Parathyroid adenoma (tissue), 2 donors: ENCODE results near the gene AVPR1B.

Source experiments
- H2AFZ ChIP-seq: fragments of 300-600 bp; sonication (generic); one replicate; pipeline ENCODE4 v1.7.0; 2017; ENCODE audit warnings: antibody characterized with exemption, mild to moderate bottlenecking
- H3K27ac ChIP-seq: fragments of 300-600 bp; sonication (generic); one replicate; pipeline ENCODE4 v1.7.0; 2017
- H3K27me3 ChIP-seq: fragments of 300-600 bp; sonication (generic); one replicate; pipeline ENCODE4 v1.7.0; 2017; ENCODE audit warnings: low read length; ENCODE audit not compliant: control insufficient read depth, insufficient read depth
- H3K36me3 ChIP-seq: fragments of 300-600 bp; sonication (generic); one replicate; pipeline ENCODE4 v1.7.0; 2017; ENCODE audit warnings: low read length; ENCODE audit not compliant: control insufficient read depth, insufficient read depth
- H3K4me1 ChIP-seq: fragments of 300-600 bp; sonication (generic); one replicate; pipeline ENCODE4 v1.7.0; 2017; ENCODE audit warnings: control low read depth
- H3K4me2 ChIP-seq: fragments of 300-600 bp; sonication (generic); one replicate; pipeline ENCODE4 v1.7.0; 2017; ENCODE audit warnings: low read length
- H3K4me3 ChIP-seq: fragments of 300-600 bp; sonication (generic); one replicate; pipeline ENCODE4 v1.7.0; 2017; ENCODE audit warnings: low read depth, low read length
- H3K79me2 ChIP-seq: fragments of 300-600 bp; sonication (generic); one replicate; pipeline ENCODE4 v1.7.0; 2017; ENCODE audit warnings: control low read depth
- H3K9ac ChIP-seq: fragments of 300-600 bp; sonication (generic); one replicate; pipeline ENCODE4 v1.7.0; 2017; ENCODE audit warnings: mild to moderate bottlenecking
- H3K9me3 ChIP-seq: fragments of 300-600 bp; sonication (generic); one replicate; pipeline ENCODE4 v1.7.0; 2017; ENCODE audit warnings: low read length; ENCODE audit not compliant: control insufficient read depth
- CTCF ChIP-seq: fragments of 300-600 bp; sonication (generic); IDR thresholded peaks from one replicate; pipeline ENCODE4 v1.7.0; 2017; ENCODE audit warnings: antibody characterized with exemption, mild to moderate bottlenecking
- donor health status: primary hyperparathyroidism.

Gene AVPR1B

GRCh38 chr1:206114692-206115640, 2.2 kb downstream of the AVPR1B start:
- Histone ChIP-seq H3K4me3 (no peak overlapping the region), H3K9ac (no peak overlapping the region), H3K4me2 (no peak overlapping the region), H3K9me3 (no peaks in the 10 kb centered on the region), H3K4me1 (peaks cover 2% of the 10 kb centered on the region), H3K27me3 (no peaks in the 10 kb centered on the region), H2AFZ (no peak overlapping the region), H3K36me3 (no peaks in the 10 kb centered on the region), H3K79me2 (no peaks in the 10 kb centered on the region), H3K27ac (no peak overlapping the region)
- no peak for TF ChIP-seq CTCF

- TF ChIP-seq CTCF, result no peak
- Histone ChIP-seq H3K9ac (no peak overlapping the region), H2AFZ (no peak overlapping the region), H3K36me3 (no peaks in the 10 kb centered on the region), H3K79me2 (no peaks in the 10 kb centered on the region), H3K4me3 (no peak overlapping the region), H3K4me2 (no peak overlapping the region), H3K9me3 (no peaks in the 10 kb centered on the region), H3K27me3 (no peaks in the 10 kb centered on the region), H3K4me1 (peaks cover 2% of the 10 kb centered on the region), H3K27ac (no peak overlapping the region)
Observed at GRCh38 chr1:206112600-206113301, 4.4 kb downstream of the AVPR1B start.

DNA sequence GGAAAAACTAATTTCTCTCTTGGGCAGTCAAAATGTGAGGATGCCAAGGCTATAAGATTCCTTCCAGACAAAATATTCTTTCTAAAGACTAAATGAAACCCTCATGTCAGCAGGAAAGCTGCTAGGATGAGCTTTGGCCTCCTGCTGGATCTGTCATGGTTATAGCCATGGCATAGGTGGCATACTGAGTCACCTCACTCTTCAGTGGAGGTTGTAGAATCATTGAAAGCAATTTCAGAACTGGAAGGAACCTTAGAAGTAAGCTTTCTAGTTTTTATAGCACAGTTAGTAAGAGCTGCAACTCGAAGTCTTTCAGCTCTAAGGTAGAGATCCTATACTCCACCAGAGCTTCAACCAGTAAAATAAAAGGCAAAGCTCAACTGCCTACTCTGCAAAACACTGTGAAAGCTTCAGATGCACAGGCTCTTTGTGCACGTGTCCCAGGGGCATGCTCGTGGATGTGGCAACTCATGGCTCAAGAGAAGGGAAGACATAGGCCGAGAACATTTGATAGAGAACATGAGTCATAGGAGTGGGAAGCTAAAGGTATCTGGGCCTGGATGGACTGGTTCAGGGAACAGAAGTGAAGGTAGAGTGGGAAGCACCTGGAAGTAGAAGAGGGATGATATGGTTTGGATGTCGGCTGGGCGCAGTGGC, 5.8 kb downstream of the AVPR1B start:
- TF ChIP-seq CTCF, result no peak

DNA sequence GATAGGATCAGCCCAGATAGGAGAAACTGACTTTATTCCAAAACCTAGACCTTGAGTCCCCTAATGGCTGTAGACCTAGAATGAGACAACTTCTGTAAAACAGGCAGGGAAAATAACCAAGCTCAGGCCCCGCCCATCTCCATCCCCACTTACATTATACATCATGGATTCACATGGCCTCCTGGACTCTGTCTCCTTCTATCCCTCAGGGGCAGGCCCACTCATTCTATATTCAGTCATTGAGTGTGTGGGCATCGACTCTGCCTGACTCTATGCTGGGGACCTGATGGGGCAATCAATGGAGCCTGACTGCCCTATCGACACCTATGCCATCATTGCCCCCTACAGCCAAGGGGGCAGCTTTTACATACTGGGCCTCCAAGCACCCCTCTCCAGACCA, 6.4 kb downstream of the AVPR1B start:
- Histone ChIP-seq H3K79me2 (no peaks in the 10 kb centered on the region), H3K36me3 (no peaks in the 10 kb centered on the region), H3K9me3 (no peaks in the 10 kb centered on the region), H3K27me3 (no peaks in the 10 kb centered on the region), H2AFZ (no peak overlapping the region), H3K4me3 (no peak overlapping the region), H3K27ac (no peak overlapping the region), H3K9ac (no peak overlapping the region), H3K4me2 (no peak overlapping the region), H3K4me1 (no peaks in the 10 kb centered on the region)
- no peak for TF ChIP-seq CTCF

More for the DNA sequence above, 5.8 kb downstream of the AVPR1B start:
- Histone ChIP-seq H3K36me3 (no peaks in the 10 kb centered on the region), H2AFZ (no peak overlapping the region), H3K9me3 (no peaks in the 10 kb centered on the region), H3K27ac (no peak overlapping the region), H3K27me3 (no peaks in the 10 kb centered on the region), H3K4me3 (no peak overlapping the region), H3K4me1 (no peaks in the 10 kb centered on the region), H3K4me2 (no peak overlapping the region), H3K79me2 (no peaks in the 10 kb centered on the region), H3K9ac (no peak overlapping the region)
